HG02571 (cell line): ENCODE data around the gene SPRED2.

Experiments used
- ATAC-seq: cut with Tn5 transposase; IDR thresholded peaks from one replicate; pipeline ENCODE4 v1.9.1; 2021; ENCODE audit warnings: mild to moderate bottlenecking, moderate library complexity; ENCODE audit not compliant: unreplicated experiment

SPRED2 gene

DNA sequence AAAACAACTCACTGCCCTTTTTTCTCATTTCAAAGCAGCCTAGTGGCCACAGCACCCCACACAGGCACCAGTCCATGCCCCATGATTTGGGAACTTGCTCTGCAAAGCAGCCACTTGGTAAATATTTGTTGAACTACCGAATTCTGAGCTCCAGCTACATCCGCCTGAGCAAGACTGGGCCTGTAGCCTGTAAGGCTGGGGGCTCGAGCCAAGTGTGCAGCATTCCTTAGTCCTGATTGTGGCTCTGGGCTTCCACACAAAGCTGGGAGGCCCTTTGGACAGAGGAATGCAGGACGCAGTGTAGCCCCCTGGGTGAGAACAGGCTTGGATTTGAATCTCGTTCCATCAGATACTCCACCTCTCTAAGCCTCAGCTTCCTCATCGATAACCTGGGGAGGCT, 116.3 kb downstream of the SPRED2 start:
- no peak for ATAC-seq

- ATAC-seq, result no peak
Observed at GRCh38 chr2:65314801-65315441, 117.5 kb downstream of the SPRED2 start.

GRCh38 chr2:65313954-65314256, 118.5 kb downstream of the SPRED2 start:
- ATAC-seq, result no peak

- ATAC-seq, result no peak
Observed at GRCh38 chr2:65313126-65313953, 119.1 kb downstream of the SPRED2 start.

DNA sequence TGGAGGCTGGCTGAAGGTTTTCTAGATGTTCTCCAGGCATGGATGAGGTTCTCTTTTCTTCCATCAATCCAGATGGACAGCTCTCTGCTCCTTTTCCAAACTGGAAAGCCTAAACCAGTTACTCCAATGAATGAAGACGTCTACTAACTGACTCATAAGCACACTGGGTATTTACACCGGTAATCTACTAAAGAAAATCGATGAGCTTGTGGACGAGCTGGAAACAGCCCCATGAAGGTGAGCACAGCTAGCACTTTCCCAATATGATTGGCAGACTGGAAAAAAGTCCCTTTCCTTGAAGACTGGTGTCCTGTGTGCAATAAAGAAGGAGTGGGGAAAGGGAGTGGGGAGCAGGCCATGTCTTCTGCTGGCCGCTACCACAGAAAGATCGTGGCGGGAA, 120.8 kb downstream of the SPRED2 start:
- no peak for ATAC-seq

- no peak for ATAC-seq
Observed at GRCh38 chr2:65311049-65311448, 121.3 kb downstream of the SPRED2 start.

- no peak for ATAC-seq
Observed at GRCh38 chr2:65309699-65310098, 122.7 kb downstream of the SPRED2 start.

GRCh38 chr2:65305934-65306333, 126.5 kb downstream of the SPRED2 start:
- ATAC-seq, result no peak

DNA sequence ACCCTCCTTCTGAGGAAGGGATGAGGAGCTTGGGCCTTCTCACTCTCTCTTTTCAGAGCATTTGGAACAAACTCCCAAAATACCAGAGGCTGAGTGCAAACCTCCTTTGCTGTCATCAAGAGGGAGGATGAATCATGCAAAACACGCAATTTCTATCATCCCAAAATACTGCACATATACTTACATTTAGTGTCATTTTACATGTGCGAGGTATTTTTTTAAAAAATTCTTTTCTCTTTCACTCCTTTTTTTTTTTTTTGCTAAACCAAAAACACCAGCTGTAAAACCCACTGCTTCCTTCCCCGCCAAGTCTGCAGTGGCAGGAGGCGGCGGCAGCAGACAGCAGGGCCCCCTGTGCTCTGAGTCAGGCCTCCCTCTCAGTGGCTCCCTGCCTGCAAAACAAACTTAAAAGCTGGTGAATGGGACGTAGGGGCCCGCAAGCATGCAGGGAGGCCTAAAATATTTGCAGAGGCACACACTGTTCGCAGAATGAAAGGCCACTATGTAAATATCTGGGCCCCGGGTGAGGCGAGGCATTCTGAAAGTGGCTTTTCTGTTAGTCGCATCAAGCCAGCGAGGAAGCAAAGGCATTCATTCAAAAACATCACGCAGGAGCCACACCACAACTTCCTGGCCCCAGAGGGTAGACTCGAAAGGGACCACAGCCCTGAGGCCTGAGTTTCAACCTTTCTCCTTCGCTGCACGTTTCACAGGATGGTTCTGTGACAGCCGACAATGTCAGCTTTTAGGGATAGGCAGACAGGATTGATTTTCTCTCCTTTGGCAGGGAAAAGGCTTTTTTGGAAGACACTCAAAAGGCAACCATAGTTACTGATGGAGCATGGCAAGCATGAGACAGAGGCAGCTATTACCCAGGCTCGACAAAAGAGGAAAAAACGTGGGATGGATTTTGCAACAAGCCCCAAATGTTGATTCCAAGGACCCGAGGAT, 131.4 kb downstream of the SPRED2 start:
- peak; percentile 84 for ATAC-seq

- ATAC-seq, result no peak
Observed at GRCh38 chr2:65300134-65300760, 132.2 kb downstream of the SPRED2 start.

DNA sequence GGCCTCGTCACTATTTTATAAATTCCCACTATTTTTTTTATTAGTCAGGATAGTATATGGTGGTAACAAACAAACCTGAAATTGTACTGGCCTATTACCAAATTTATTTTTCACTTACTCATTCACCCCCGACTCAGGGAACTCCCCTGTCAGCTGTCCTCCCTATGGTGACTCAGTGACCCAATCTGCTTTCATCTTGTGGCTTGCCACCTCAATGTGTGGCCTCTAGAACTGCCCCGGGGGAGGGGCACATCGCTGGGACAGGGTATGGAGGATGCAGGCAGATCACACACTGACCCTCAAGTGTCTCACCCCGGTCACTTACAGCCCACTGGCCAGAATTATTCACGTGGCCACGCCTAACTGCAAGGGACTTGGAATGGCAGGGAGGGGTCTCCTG, 133.2 kb downstream of the SPRED2 start:
- ATAC-seq, result no peak

DNA sequence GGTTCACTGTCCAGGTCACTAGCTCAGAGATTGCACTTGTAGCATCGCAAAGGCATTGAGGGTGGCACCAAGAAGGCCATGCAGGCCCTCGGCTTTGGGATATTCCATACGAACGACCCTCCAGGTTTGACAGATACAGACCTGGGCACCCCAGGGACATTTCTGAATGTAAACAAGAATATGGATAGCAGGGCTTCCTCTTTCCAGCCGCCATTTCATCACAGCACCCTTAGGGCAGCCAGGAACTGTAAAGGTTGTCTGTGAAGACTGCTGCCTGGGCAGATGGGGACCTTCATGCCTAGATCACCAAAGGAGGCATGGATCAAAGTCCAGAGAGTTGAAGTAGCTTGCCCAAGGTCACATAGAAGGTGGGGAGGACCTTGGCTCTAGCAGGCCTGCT, 134.3 kb downstream of the SPRED2 start:
- no peak for ATAC-seq

DNA sequence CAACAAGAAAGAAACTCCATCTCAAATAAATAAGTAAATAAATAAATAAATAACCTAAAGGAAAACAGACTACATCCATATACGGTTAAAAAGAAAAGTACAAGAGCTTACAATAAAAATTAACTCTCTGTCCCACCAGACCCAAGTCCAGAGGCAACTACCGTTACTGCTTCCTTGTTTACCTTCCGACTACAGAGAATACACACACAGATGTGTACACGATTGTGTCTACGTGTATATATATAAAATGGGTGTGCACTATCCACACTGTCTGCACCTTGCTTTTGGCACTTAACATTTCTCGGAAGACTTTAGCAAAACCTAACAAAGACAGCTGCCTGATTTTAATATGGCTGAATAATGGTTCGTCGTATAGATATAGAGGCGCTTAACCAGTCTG, 134.9 kb downstream of the SPRED2 start:
- ATAC-seq, result no peak

GRCh38 chr2:65296971-65297370, 135.4 kb downstream of the SPRED2 start:
- no peak for ATAC-seq

DNA sequence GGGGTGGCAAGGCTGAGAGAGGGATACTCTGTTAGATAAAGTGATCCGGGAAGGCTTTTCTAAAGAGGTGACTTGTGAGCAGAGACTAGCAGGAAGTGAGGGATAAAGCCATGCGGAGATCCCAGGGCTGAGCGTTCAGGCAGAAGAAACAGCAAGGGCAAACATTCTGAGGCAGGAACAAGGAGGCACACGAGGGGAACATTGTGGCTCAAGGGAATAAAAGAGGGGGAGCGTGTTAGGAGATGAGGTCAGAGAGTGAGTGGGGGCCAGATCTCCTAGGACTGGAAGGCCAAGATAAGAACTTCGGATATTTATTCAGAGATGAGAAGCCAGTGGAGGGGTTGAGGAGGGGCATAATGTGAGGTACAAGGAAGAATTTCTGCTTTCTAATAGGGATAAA, 137.7 kb downstream of the SPRED2 start:
- no peak for ATAC-seq

DNA sequence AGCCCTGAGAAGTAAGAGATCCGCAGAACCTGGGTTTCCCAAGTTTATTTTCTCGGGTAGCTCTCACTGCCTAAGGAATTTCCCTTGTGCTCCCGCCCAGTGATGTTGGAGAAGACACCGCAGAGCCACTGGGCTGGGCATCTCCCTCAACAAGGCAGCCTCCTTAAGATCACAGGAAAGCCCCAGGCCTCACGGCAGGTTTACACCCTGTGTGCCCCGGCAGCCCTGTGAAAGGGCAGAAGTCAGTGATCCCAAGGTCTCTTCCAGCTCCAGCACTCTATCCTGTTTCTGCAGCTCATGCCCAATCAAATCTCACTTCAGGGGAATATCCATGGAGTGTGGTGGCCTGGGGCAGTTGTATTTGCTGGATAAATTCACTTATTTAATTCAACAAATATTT, 138.3 kb downstream of the SPRED2 start:
- ATAC-seq, result no peak

- ATAC-seq, result no peak
Observed at GRCh38 chr2:65293376-65293775, 139.0 kb downstream of the SPRED2 start.

- ATAC-seq, result no peak
Observed at GRCh38 chr2:65292461-65293011, 139.9 kb downstream of the SPRED2 start.

GRCh38 chr2:65292106-65292400, 140.3 kb downstream of the SPRED2 start:
- no peak for ATAC-seq

DNA sequence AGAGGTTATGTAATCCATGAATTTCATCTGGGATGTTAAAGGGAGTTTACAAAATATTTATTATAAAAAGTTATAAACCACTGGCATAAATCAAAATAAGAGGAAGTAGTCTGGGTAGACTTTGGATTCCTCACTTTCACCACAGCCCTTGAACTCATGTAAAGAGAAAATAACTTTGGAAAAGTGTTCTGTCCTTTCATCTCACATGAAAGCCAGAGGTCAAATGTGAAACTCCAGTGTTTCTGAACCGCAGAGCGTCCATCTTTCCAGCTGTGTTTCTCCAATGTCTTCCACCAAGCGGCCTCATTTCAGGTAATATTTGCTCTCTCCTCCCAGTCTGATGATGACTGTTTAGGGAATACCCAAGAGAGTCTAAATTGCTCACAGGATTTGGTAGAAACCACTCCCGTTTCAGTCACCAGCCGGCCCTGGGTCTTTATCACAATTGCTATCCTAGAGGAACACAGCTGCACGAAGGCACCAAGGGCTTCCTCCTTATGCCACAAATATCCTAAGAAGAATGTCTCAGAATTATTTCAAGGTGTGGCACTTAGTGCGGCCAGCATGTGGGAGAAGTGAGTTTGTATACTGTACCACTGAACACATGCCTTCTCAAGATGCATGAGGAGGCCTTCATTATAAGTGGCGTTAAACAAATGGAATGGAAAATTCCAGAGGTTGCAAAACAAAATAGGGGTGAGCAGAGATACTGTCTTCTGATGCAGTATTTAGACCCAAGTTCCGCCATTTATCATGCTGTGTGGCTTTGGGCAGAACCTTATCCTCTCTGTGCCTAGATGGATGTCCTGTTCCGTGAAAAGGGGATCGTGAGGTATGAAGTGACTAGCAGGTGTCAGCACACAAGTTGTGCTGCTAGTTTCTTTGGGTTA, 140.9 kb downstream of the SPRED2 start:
- ATAC-seq, result no peak
